Measurements from ENCODE around the gene TUBB3.

GRCh38 chr16:89907055-89907814, 15.9 kb upstream of the TUBB3 start:
- no peak for TF ChIP-seq POLR2A (IDR thresholded peaks at IDR 0.05)
- TF ChIP-seq CTCF (IDR thresholded peaks at IDR 0.05) = no peak
- TF ChIP-seq EP300 (IDR thresholded peaks at IDR 0.05) = no peak
- TF ChIP-seq POLR2AphosphoS5 (IDR thresholded peaks at IDR 0.05) = no peak
